Activated naive CD4-positive, alpha-beta T cell treated with anti-CD3 and anti-CD28 coated beads, Interleukin-2, amount 50 U/mL, for 72 hours (primary cell): Measurements from ENCODE around the gene CSNK1E. TPM values are rescaled to one million over a fixed set of nuclear protein-coding genes. Genes with fewer than 3 reads are reported as not detected.

Experiments
- ATAC-seq, 2 donors: fragments of 150-1000 bp; cut with Tn5 transposase; 2 replicates each; pipeline ENCODE4 v1.10.0; 2021; ENCODE audit warnings: mild to moderate bottlenecking in 2 of 2, moderate library complexity in 2 of 2
- DNase-seq, 2 donors: peaks; one replicate each; pipeline ENCODE4 v3.0.0; 2021 to 2022; ENCODE audit warnings: low spot score in 2 of 2
- H3K27ac Mint-ChIP-seq, 2 donors: one replicate each; pipeline ENCODE4 v1.8.0; 2022; ENCODE audit warnings: mild to moderate bottlenecking in 2 of 2, mixed read lengths in 2 of 2
- H3K36me3 Mint-ChIP-seq, 2 donors: one replicate each; pipeline ENCODE4 v1.8.0; 2022; ENCODE audit warnings: mixed read lengths in 2 of 2
- H3K9me3 Mint-ChIP-seq, 2 donors: one replicate each; pipeline ENCODE4 v1.8.0; 2022; ENCODE audit warnings: mixed read lengths in 2 of 2
- total RNA-seq, 2 donors: library from RNA; stranded (reverse); gene quantifications; one replicate each; pipeline ENCODE4 v1.2.3, GENCODE V29; 2022

Gene CSNK1E
- total RNA-seq, 2 donors from 2014 or later = 99.6 to 110 TPM

GRCh38 chr22:38298312-38299005 lies 18.8 kb downstream of the CSNK1E start:
- Mint-ChIP-seq H3K36me3 (no peaks in the 10 kb centered on the region), H3K27ac (no peak overlapping the region), H3K9me3 (no peaks in the 10 kb centered on the region)
- ATAC-seq = peak; percentile 55 to 67
- peak in 1 of 2 donors; percentile 63 for DNase-seq

- ATAC-seq = no peak
- Mint-ChIP-seq H3K36me3 (no peaks in the 10 kb centered on the region), H3K9me3 (no peaks in the 10 kb centered on the region)
Measured at GRCh38 chr22:38296372-38296771, 20.9 kb downstream of the CSNK1E start.

GRCh38 chr22:38295863-38296262 lies 21.4 kb downstream of the CSNK1E start:
- no peak for DNase-seq
- Mint-ChIP-seq H3K27ac (peak overlapping the region; percentile 49 to 65), H3K36me3 (no peaks in the 10 kb centered on the region), H3K9me3 (no peaks in the 10 kb centered on the region)
- ATAC-seq = no peak

More at GRCh38 chr22:38296372-38296771, 20.9 kb downstream of the CSNK1E start:
- DNase-seq = no peak
- H3K27ac Mint-ChIP-seq = peak overlapping the region in 1 of 2 donors; percentile 49

- H3K36me3 Mint-ChIP-seq = no peaks in the 10 kb centered on the region
- no peaks in the 10 kb centered on the region for H3K9me3 Mint-ChIP-seq
- DNase-seq (no peak), ATAC-seq (no peak)
- H3K27ac Mint-ChIP-seq = peak overlapping the region; percentile 49 to 65
Measured at GRCh38 chr22:38295339-38295738, 21.9 kb downstream of the CSNK1E start.

- Mint-ChIP-seq H3K36me3 (no peaks in the 10 kb centered on the region), H3K9me3 (no peaks in the 10 kb centered on the region), H3K27ac (no peak overlapping the region)
- ATAC-seq (no peak), DNase-seq (no peak)
Measured at GRCh38 chr22:38294193-38294592, 23.0 kb downstream of the CSNK1E start.

- H3K27ac Mint-ChIP-seq = peak overlapping the region in 1 of 2 donors; percentile 22
- DNase-seq (no peak), ATAC-seq (no peak)
- H3K36me3 Mint-ChIP-seq = no peaks in the 10 kb centered on the region
- no peaks in the 10 kb centered on the region for H3K9me3 Mint-ChIP-seq
Measured at GRCh38 chr22:38292694-38293093, 24.5 kb downstream of the CSNK1E start.

- Mint-ChIP-seq H3K9me3 (no peaks in the 10 kb centered on the region), H3K36me3 (no peaks in the 10 kb centered on the region), H3K27ac (peak overlapping the region; percentile 44 to 68)
- DNase-seq (no peak), ATAC-seq (no peak)
Measured at GRCh38 chr22:38291201-38291777, 25.9 kb downstream of the CSNK1E start.

- ATAC-seq (no peak), DNase-seq (no peak)
- Mint-ChIP-seq H3K27ac (peak overlapping the region in 1 of 2 donors; percentile 60), H3K9me3 (no peaks in the 10 kb centered on the region), H3K36me3 (no peaks in the 10 kb centered on the region)
Measured at GRCh38 chr22:38290347-38290746, 26.9 kb downstream of the CSNK1E start.

GRCh38 chr22:38289583-38290082 lies 27.6 kb downstream of the CSNK1E start:
- H3K9me3 Mint-ChIP-seq = no peaks in the 10 kb centered on the region
- no peaks in the 10 kb centered on the region for H3K36me3 Mint-ChIP-seq
- no peak for ATAC-seq
- no peak for DNase-seq
- H3K27ac Mint-ChIP-seq = peak overlapping the region in 1 of 2 donors; percentile 79

- Mint-ChIP-seq H3K9me3 (no peaks in the 10 kb centered on the region), H3K27ac (peak overlapping the region in 1 of 2 donors; percentile 84), H3K36me3 (no peaks in the 10 kb centered on the region)
- ATAC-seq (no peak), DNase-seq (no peak)
Measured at GRCh38 chr22:38286915-38287669, 30.1 kb downstream of the CSNK1E start.

- ATAC-seq = no peak
- no peak for DNase-seq
- no peaks in the 10 kb centered on the region for H3K36me3 Mint-ChIP-seq
- H3K27ac Mint-ChIP-seq = no peak overlapping the region
- H3K9me3 Mint-ChIP-seq = no peaks in the 10 kb centered on the region
Measured at GRCh38 chr22:38285018-38285417, 32.2 kb downstream of the CSNK1E start.

- no peak for DNase-seq
- Mint-ChIP-seq H3K27ac (peak overlapping the region in 1 of 2 donors; percentile 39), H3K36me3 (no peaks in the 10 kb centered on the region), H3K9me3 (no peaks in the 10 kb centered on the region)
- ATAC-seq = no peak
Measured at GRCh38 chr22:38284042-38284402, 33.2 kb downstream of the CSNK1E start.

GRCh38 chr22:38282397-38282796 lies 34.8 kb downstream of the CSNK1E start:
- Mint-ChIP-seq H3K27ac (no peak overlapping the region), H3K9me3 (no peaks in the 10 kb centered on the region), H3K36me3 (no peaks in the 10 kb centered on the region)
- ATAC-seq (no peak), DNase-seq (no peak)

- no peak for DNase-seq
- H3K27ac Mint-ChIP-seq = no peak overlapping the region
- no peak for ATAC-seq
- no peaks in the 10 kb centered on the region for H3K36me3 Mint-ChIP-seq
- no peaks in the 10 kb centered on the region for H3K9me3 Mint-ChIP-seq
Measured at GRCh38 chr22:38276166-38276565, 41.1 kb downstream of the CSNK1E start.

GRCh38 chr22:38273135-38273826 lies 44.0 kb downstream of the CSNK1E start:
- no peaks in the 10 kb centered on the region for H3K36me3 Mint-ChIP-seq
- H3K27ac Mint-ChIP-seq = peak overlapping the region; percentile 90 to 99
- H3K9me3 Mint-ChIP-seq = no peaks in the 10 kb centered on the region
- peak; percentile 8 to 12 for ATAC-seq
- DNase-seq = no peak

- peak within 1 kb of the TSS; percentile 90 to 99 for H3K27ac Mint-ChIP-seq
- H3K36me3 Mint-ChIP-seq = no peaks in the 10 kb centered on the region
Measured at GRCh38 chr22:38272373-38273134, 44.7 kb downstream of the CSNK1E start, which contains the start of gene TMEM184B. Gene TMEM184B, minus strand, starts transcription at chr22:38273010. Its CDS starts 25,049 bp downstream, at chr22:38247961.

More at GRCh38 chr22:38272373-38273134, 44.7 kb downstream of the CSNK1E start, which contains the start of gene TMEM184B:
- ATAC-seq = peak; percentile 97 to 98
- peak; percentile 86 to 87 for DNase-seq
- H3K9me3 Mint-ChIP-seq = no peaks in the 10 kb centered on the region
